HepG2 (cell line): Measurements from ENCODE around the gene TARP.

ENCODE experiments used
- FOXJ3 ChIP-seq: sonication (generic); formaldehyde crosslinking; IDR thresholded peaks from 2 replicates; pipeline ENCODE4 v1.4.0; 2020; ENCODE audit warnings: missing genetic modification reagents, mild to moderate bottlenecking, borderline replicate concordance
- FOXM1 ChIP-seq: sonication (generic); formaldehyde crosslinking; IDR thresholded peaks from 2 replicates; pipeline ENCODE4 v1.5.0; 2020; ENCODE audit warnings: missing genetic modification reagents
- YEATS2 ChIP-seq: sonication (generic); formaldehyde crosslinking; IDR thresholded peaks from 2 replicates; pipeline ENCODE4 v1.4.0; 2020; ENCODE audit warnings: missing genetic modification reagents, borderline replicate concordance

GRCh38 chr7:38291650-38292049, 18.2 kb upstream of the TARP start:
- TF ChIP-seq FOXJ3 (CRISPR knock-in tag) (no peak), YEATS2 (no peak), FOXM1 (CRISPR knock-in tag) (no peak)
